Measurements from ENCODE around the gene PPP3CA.
"Not testable (repeated sequence)": the region's sequence is repeated elsewhere in the genome, so short reads cannot be mapped to it uniquely, and the experiment has no call there.

DNA sequence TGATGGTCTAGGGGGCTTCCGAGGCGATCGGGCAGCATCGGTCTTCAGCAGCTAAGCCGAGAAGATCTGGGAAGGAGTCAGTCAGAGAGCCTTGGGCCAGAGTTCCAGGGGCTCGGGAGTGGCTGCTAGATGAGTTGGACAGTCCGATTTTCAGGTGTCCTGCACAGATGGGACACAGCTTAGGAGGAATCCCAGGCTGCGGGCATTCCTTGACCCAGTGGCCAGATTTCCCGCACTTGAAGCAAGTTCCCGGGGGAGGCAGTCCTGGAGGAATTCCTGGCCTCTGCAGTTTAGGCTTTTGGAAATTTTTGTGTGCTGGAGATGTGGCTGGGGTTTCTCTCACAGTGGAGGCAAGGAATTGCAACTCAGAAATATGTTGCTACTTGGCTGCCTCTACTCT, 352.3 kb downstream of the PPP3CA start:
- TF ChIP-seq, protein P1, sequence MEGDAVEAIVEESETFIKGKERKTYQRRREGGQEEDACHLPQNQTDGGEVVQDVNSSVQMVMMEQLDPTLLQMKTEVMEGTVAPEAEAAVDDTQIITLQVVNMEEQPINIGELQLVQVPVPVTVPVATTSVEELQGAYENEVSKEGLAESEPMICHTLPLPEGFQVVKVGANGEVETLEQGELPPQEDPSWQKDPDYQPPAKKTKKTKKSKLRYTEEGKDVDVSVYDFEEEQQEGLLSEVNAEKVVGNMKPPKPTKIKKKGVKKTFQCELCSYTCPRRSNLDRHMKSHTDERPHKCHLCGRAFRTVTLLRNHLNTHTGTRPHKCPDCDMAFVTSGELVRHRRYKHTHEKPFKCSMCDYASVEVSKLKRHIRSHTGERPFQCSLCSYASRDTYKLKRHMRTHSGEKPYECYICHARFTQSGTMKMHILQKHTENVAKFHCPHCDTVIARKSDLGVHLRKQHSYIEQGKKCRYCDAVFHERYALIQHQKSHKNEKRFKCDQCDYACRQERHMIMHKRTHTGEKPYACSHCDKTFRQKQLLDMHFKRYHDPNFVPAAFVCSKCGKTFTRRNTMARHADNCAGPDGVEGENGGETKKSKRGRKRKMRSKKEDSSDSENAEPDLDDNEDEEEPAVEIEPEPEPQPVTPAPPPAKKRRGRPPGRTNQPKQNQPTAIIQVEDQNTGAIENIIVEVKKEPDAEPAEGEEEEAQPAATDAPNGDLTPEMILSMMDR (conservative IDR thresholded peaks at IDR 0.05; ENCODE audit: low read depth, low read length) = not testable (repeated sequence)
- TF ChIP-seq EZH2 (IDR thresholded peaks at IDR 0.05; ENCODE audit: low read length, unreplicated experiment); EZH2phosphoT487 (IDR thresholded peaks at IDR 0.05; ENCODE audit: borderline replicate concordance, low read length): not testable (repeated sequence)
